GM12891 (cell line): Measurements from ENCODE around the gene RIMBP2.

Experiments used
- POLR2A ChIP-seq: IDR thresholded peaks from 2 replicates; pipeline ENCODE4 v1.6.1; 2011; ENCODE audit warnings: low read depth, low read length, control low read depth
- POLR2AphosphoS5 ChIP-seq: IDR thresholded peaks from 2 replicates; pipeline ENCODE4 v1.6.1; 2011; ENCODE audit warnings: low read depth, low read length, control low read depth

DNA sequence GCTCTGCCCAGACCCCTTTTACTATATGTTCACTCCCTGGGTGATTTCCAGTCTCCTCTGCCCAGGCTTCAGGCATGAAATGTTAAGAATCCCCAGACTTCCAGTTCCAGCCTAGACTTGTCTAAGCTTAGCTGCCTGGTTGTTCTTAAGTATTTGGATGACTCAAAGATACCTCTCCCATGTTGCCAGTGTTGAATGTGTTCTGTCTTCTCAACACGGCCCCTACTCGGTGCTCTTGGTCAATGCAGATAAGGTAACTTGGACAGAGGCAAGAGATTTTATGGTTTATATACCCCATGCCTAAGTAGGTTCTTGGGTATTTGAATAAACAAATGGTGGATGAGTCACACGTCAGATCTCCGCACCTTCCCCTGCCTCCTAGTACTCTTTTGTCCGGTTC, 364.8 kb downstream of the RIMBP2 start:
- no peak for TF ChIP-seq POLR2AphosphoS5
- TF ChIP-seq POLR2A: no peak
